Measurements from ENCODE around the gene MDM2.
A peak's percentile ranks its signal among the peaks of the same experiment; 100 is the strongest.
"Not testable (repeated sequence)": the region's sequence is repeated elsewhere in the genome, so short reads cannot be mapped to it uniquely, and the experiment has no call there.

MDM2 gene

DNA sequence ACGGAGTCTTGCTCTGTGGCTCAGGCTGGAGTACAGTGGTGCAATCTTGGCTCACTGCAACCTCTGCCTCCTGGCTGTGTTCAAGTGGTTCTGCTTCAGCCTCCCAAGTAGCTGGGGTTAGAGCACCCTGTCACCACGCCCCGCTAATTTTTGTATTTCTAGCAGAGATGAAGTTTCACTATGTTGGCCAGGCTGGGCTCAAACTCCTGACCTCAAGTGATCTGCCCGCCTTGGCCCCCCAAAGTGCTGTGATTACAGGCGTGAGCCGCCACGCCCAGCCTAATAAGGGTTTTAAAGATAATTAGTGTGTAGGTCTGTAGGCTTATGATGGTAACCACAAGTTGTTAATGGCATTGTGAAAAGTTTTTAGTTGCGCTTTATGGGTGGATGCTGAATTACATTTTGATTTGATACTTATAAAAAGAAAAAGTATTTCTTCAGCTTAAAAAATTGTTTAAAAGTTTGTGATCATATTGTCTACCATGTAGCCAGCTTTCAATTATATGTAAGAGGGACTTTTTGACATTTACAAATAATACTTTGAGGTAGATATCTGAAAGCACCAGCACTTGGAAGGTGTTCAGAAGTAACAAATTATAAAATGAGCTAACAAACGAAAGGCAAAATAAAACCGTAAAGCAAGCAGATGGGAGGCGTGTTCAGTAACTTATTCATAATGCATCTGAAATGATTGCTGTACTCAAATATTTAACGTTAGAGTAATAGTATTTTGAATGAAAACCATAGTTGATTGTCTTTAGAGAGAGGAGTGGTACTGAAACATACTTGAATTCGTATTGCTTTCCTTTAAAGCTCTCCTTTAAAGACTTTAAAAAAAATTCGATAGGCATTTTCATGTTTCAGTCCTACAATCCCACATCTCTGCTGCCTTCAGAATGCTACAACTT is 37.1 kb downstream of the MDM2 start:
- no peak for DNase-seq (ENCODE audit: low read depth, low spot score)
- H3K27ac ChIP-seq, result no peak overlapping the region

DNA sequence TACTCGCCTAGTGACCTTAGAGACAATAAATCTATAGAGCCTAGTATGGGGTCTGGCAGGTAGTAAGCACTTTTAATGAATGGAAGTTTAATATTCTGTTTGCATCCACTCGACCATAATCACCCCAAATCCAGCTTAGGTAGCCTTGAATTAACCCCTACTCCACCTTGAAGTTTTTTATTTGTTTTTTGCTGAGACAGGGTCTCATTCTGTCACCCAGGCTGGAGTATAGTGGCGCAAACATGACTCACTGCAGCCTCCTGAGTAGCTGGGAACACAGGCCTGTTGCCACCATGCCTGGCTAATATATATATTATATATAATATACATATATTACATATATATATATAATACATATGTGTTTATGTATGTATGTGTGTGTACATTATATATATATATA is 38.8 kb downstream of the MDM2 start:
- DNase-seq (ENCODE audit: low read depth, low spot score), result no peak
- no peak overlapping the region for H3K27ac ChIP-seq

DNA sequence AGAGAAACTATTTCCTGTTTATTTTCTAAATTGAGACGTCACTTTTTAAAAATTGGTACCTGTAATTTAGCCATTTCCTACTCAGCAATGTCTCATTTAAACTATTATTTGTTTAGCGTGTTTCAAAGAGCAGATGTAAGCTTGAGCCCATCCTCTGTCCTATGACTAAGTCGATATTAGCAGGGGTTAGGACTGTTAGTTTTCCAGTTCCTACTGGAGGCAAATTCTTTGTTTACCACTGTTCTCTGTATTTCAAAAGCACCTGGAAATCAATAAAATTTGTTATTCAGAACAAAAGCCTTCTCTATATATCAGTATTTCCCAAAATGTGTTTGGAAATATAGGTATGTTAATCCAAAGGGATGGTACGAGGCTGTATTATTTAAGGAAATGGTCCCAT is 42.4 kb downstream of the MDM2 start:
- H3K27ac ChIP-seq, result no peak overlapping the region
- no peak for DNase-seq (ENCODE audit: low read depth, low spot score)

DNA sequence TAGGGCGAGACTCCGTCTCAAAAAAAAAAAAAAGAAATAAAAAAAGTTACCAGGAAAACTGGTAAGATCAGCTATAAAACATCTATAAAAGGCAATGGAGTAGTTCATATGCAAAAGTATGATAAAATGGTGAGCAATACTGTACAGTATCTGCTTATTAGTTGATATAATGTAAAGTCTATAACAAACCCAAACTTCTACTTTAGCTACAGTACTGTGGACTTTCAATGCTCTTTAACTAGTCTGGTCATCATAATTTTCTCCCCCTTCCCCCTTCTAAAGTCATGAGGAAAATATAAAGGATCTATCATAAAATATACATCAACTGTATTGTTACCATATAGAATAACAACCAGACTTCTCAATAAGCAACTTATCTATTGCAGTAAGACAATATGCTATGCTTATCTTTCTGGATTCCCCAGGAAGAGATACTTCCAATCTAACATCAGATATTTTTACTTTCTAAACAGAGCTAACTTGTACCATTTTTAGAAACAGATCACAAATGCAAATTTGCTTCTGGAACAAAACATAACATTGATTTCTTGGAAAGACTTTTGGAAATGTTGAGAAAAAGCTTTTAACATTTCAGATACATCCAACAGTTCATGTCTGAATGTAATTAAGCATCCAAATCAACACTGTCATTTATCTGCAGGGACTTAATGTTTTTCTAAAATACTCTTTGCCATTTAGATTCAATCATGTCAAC is 43.8 kb downstream of the MDM2 start:
- DNase-seq (ENCODE audit: low read depth, low spot score), result no peak
- H3K27ac ChIP-seq, result no peak overlapping the region

DNA sequence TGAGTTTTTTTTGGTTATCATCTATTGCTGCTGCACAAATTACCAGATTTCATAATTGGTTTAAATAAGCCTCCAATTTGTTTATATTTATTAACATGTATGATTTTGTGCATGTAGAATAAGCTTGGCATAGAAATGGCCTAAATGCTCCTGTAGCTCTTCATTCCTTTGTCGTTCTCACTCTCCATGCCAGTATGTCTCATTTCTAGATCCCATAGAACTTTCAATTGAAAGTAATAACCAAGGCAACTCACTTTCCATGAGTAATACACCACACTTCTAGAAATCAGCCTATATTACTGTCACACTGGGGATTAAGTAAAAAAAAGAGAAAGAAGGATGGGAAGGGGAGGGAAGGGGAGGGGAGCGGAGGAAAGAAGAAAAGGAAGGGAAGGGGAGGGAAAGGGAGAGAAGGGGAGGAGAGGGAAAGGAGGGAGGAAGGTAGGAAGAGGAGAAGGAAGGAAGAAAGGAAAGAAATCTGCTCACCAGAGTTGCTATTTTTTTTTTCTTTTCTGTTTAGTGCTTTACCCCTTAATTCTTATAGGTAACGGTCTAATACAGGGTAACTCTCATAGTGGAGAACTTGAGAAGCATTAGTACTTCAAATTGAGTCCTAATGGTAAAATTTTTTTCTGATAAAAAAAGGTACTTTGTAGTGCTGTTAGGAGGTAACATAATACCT is 45.6 kb downstream of the MDM2 start:
- DNase-seq (ENCODE audit: low read depth, low spot score), result no peak
- no peak overlapping the region for H3K27ac ChIP-seq

DNA sequence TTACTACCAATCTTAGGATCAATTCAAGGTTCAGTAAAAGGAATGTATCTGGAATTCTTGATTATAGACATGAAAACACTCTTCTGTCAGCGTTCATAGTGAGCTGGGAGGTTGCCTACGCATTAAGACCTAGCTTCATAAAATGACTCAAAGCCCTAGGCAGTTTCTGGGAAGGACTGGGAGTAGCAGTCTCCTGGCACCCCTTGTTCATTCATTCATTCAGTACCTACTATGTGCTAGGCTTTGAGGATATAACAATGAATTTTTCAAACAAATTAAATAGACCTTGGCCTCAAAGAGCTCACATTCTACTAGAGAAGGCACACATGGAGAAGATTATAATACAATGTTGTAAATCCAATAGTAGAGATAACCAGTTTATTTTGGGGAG is 46.1 kb downstream of the MDM2 start:
- no peak for DNase-seq (ENCODE audit: low read depth, low spot score)
- H3K27ac ChIP-seq, result no peak overlapping the region

DNA sequence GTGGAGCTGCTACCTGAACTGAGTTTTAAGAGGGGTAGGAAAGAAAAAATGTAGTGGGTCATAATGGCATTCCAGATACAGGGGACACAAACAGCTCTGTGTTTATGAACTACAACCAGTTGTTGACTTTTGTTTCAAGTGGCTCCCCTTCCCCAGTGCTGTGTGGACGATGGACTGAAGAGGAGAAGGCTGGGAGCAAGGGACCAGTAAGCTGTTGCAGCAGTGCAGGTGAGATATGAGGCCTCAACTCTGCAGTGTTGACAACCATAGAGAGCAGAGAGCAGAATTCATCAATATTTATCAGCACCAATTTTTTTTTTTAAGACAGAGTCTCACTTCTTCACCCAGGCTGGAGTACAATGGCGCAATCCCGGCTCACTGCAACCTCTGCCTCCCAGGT is 46.6 kb downstream of the MDM2 start:
- no peak overlapping the region for H3K27ac ChIP-seq
- DNase-seq (ENCODE audit: low read depth, low spot score), result no peak

DNA sequence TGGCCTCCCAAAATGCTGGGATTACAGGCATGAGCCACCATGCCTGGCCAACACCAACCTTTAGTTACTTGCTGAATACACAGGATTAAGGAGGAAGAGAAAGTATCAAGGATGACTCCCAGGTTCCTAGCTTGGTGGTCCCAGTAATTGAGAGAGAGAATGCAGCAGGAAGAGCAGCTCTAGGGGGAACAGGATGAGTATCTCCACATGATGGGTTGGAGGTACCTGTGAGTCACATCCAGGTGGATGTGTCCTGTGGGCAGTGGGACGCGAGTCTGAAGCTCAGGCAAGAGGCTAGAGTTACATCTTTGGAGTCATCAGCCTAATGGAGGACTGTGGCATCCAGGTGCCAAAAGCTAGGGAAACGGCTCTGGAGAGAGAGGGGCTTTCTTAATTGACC is 47.1 kb downstream of the MDM2 start:
- no peak for DNase-seq (ENCODE audit: low read depth, low spot score)
- no peak overlapping the region for H3K27ac ChIP-seq

DNA sequence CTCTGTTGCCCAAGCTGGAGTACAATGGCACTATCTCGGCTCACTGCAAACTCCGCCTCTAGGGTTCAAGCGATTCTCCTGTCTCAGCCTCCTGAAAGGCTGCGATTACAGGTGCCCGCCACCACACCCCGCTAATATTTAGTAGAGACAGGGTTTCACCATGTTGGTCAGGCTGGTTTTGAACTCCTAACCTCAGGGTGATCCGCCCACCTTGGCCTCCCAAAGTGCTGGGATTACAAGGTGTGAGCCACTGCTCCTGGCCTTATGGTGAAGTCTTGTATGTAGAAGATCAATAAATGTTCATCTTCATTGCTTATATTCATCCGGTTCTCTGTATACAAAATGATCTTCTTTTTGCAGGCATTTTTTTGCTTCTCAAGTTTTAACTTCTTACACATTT is 47.8 kb downstream of the MDM2 start:
- DNase-seq (ENCODE audit: low read depth, low spot score), result no peak
- H3K27ac ChIP-seq, result no peak overlapping the region

DNA sequence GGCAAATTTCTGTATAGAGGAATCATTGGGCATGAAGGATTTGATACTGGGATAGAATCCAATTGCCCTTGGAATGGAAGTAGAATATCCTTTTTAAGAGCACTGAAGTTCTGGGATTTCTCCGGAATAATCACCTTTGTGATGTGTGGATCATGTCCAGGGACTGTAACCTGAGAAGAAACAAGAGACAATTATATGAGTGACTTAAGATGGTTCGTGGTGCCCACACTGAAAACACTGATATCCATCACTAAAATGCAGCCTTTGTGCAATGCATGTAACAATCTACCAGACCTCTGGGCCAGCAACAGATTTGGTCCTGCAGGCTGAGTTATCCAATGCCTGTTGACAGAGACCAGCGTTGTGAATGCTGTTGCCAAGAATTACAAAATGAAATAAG is 48.5 kb downstream of the MDM2 start:
- no peak overlapping the region for H3K27ac ChIP-seq
- no peak for DNase-seq (ENCODE audit: low read depth, low spot score)

DNA sequence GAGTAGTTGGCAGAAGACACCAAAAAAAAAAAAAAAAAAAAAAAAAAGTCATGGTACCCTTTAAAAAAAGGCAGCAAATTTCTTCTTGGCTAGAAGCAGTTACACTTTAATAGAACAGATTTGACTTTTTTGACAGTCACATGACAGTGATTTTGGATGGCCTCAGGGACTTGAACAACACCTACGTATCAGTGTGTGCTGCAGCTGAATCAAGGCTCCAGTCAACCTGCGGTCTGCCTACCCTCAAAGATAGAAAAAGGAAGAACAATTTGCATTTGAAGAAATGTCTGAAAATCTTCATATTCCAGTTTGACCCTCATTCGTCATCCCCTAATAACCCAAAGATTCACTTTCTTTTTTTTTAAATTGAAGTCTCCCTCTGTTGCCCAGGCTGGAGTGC is 53.9 kb downstream of the MDM2 start:
- no peak overlapping the region for H3K27ac ChIP-seq
- DNase-seq (ENCODE audit: low read depth, low spot score), result no peak

DNA sequence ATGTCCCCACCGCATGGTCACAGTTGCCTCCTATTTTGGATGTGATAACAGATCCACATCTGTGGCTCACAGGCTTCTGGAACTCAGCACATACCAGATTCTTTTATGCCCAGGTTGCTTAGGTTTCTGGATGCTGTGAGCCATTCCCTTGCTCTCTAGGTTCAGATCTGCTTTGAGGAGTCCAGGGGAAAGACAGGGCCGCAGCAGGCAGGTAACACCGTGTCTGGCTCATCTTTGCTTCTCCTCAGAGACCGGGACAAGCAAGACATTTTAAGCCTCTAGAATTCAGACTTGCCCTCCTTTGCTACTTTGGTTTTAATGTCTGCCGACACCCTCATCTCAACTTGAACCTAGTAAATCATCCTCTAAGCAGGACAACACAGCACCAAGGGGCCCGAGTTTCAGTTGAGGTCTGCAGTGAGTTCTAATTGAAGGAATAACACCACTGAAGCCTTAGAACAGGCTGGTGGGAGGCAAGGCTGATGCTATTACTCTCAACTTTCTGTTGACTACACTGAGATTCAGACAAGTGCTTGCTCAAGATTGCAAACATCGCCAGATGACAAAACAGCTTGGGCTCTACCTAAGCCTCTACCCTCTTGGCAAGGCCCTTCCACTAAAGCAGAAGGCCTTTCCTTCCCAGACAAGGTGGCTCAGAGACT is 55.3 kb downstream of the MDM2 start:
- no peak for DNase-seq (ENCODE audit: low read depth, low spot score)
- H3K27ac ChIP-seq, result no peak overlapping the region

DNA sequence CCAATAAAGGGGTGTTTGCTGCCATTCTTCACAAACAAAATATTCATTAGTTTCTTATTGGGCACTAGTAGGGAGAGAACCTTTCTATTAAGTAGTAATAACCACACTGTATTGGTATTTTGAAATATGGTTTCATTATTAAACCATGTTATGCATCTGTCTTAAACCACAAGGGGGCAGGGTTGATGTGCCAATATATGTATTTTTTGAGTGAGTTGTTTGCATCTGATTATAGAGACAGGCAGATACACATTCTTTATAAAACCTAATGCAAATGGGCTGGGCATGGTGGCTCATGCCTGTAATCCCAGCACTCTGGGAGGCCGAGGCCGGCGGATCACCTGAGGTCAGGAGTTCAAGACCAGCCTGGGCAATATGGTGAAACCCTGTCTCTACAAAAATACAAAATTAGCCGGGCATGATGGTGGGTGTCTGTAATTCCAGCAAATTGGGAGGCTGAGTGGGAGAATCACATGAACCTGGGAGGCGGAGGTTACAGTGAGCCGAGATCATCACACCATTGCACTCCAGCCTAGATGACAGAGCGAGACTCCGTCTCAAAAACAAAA is 56.0 kb downstream of the MDM2 start:
- DNase-seq (ENCODE audit: low read depth, low spot score), result peak; percentile 18

DNA sequence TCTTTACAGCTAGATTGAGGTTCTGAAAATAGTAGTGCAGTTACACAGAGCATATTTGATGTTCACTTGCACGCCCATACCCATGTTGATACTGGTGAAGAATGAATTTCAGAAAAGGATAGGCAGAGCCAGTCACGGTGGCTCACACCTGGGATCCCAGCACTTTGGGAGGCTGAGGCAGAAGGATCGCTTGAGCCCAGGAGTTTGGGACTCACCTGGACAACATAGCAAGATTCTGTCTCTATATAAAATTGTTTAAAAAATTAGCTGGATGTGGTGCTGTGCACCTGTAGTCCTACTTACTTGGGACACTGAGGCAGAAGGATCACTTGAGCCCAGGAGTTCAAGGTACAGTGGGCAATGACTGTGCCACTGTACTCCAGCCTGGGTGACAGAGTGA is 56.6 kb downstream of the MDM2 start:
- no peak overlapping the region for H3K27ac ChIP-seq
- no peak for DNase-seq (ENCODE audit: low read depth, low spot score)

More for the DNA sequence above, 56.0 kb downstream of the MDM2 start:
- H3K27ac ChIP-seq, result not testable (repeated sequence)

DNA sequence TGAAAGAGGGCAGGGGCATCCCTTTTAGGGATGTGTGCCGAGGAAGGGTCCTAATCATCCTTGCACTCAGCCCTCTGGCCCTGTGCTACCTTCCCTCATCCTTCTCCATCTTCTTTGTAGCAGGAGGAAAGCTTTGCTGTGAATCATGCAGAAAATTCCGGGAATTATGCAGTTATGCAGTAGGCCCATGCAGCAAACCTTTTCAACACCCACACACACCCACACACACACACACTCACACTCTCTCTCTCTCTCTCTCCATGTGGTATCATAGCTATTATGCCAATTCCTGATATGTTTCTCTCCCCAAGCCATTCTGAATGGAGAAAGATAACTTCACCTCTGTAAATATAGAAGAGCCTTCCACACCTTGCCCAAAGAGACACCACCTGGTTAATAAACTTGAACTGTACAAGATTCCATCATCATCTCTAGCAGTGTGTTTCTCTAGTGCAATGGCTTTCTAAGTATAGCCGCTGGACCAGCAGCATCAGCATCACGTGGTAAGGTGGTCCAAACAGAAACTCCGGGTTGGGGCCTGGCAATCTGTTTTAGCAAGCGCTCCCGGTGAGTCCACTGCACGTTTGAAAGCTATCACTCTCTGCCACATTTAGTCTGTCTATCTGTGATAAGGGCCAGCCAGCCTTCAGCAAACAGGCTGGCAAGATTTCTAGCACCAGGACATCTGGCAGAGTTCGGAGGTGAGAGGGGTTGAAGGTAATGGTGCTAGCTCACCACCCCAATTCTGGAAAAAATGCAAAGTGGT is 57.6 kb downstream of the MDM2 start:
- no peak overlapping the region for H3K27ac ChIP-seq
- DNase-seq (ENCODE audit: low read depth, low spot score), result no peak

DNA sequence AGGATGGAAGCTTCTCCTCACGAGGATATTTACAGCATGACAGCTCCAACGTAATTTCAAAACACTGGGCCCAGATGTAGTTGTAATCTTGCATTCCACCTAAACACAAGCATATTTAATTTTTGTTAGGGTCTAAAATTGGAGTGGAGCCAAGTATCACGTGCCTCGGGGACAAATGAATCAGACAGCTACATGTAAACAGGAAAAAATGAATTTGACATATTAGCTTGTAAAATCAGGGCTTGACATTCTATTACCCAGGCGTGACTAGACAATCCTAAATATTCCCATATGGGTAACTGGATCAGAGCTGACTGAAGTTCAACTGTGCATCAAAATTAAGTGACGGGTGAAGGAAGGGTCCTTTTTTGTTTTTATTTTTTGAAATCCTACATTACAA is 59.0 kb downstream of the MDM2 start:
- no peak for DNase-seq (ENCODE audit: low read depth, low spot score)
- no peak overlapping the region for H3K27ac ChIP-seq

DNA sequence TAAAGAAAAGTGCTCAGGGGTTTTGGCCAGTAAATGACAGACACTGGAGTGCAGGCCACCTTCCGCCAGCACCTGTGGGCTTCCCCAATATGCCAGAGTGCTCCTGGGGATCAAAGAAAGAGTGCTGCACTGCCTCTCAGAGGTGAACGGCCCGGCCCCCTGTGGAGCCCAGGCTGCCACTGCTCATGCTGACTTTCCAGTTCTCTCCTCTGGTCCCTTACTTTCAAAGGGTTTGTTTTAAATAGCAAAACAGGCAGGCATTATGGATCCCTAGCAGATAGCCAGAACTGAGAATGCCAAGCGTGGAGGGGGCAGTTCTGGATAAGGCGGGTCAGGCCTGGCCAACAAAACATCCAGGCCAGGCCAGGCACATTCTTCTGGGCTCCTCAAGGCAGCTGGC is 59.6 kb downstream of the MDM2 start:
- H3K27ac ChIP-seq, result no peak overlapping the region
- no peak for DNase-seq (ENCODE audit: low read depth, low spot score)

DNA sequence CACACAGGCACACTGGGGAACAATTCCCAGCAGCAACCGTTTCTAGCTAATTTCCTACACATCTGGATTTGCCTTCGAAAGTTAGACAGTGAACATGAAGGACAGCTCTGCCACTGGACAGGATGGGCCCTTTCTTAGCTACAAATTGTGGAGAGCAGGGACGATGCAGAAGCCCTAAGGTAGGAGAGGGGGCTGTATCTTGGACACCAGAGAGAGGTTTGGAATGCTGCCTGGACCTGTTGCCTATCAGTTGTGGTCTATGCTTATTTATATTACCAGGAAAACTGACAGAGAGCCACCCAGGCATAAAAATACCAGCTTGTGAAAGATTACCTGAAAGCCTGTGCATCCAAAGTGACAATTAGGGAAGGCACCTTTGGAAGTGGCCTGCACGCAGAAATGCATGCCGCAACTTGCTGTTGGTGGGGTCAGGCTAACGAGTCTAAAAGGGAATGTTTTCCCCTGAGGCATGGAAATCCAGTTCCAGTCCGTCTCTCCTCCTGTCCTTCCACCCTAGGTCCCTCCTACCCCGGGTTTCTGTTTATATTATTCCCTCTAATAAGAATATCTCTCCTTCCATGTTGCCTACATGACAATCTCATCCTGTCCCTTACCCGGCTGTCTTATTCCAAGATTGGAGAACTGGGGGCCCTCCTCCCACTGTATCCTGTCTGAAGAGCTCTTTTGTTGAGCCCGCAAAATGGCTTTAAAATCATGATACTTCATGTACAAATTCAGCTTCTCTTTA is 60.2 kb downstream of the MDM2 start:
- no peak overlapping the region for H3K27ac ChIP-seq
- DNase-seq (ENCODE audit: low read depth, low spot score), result no peak

DNA sequence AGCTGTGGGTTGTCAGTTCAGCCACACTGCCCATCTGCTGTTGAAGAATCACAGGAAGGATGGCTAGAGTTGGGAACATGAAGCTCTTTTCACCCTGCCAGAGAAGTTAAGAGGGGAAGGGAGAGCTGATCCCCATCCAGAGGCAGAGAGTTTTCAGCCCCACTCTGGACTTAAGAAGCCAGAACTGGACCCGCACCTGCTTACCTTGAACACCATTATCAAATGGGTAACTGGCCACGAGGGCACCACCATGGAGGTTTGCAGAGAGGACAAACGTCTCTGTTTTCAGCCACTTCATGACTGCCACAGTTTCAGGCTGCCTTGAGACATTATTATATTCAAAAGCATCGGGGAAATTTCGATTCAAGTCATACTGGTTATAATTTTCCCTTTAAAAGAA is 62.0 kb downstream of the MDM2 start:
- DNase-seq (ENCODE audit: low read depth, low spot score), result no peak

More for the DNA sequence above, 62.0 kb downstream of the MDM2 start:
- H3K27ac ChIP-seq, result no peak overlapping the region
